Measurements from ENCODE around the gene ERH. TPM values are rescaled to one million over a fixed set of nuclear protein-coding genes. Genes with fewer than 3 reads are reported as not detected.
"Not testable (repeated sequence)": the region's sequence is repeated elsewhere in the genome, so short reads cannot be mapped to it uniquely, and the experiment has no call there.

ERH gene
- total and polyA plus RNA-seq, 5 donors: 112 to 141 (median 124) TPM

- no peaks in the 10 kb centered on the region for H3K27me3 ChIP-seq (ENCODE audit: control insufficient read depth, insufficient read depth)
- intact Hi-C loops (cut with DNase I): no loop called here
- ATAC-seq (no peak), DNase-seq (no peak)
- no peak overlapping the region for H3K4me3 ChIP-seq (ENCODE audit: low read length)
- no peaks in the 10 kb centered on the region for H3K9me3 ChIP-seq (ENCODE audit: control insufficient read depth, low read length)
- whole genome bisulfite sequencing: 90% methylated on average over 2 of the region's 2 CpGs
- no peak overlapping the region for H3K27ac ChIP-seq (ENCODE audit: low read length)
- H3K4me1 ChIP-seq (ENCODE audit: control insufficient read depth, insufficient read depth, low read length): no peaks in the 10 kb centered on the region
Measured at GRCh38 chr14:69424149-69424923, 26.2 kb upstream of the ERH start.

- intact Hi-C loops (cut with DNase I): no loop called here
- Histone ChIP-seq H3K27ac (ENCODE audit: low read length) (no peak overlapping the region), H3K9me3 (ENCODE audit: control insufficient read depth, low read length) (no peaks in the 10 kb centered on the region), H3K4me1 (ENCODE audit: control insufficient read depth, insufficient read depth, low read length) (no peaks in the 10 kb centered on the region), H3K27me3 (ENCODE audit: control insufficient read depth, insufficient read depth) (no peaks in the 10 kb centered on the region), H3K4me3 (ENCODE audit: low read length) (no peak overlapping the region)
- WGBS: 97% methylated on average over 4 of the region's 4 CpGs
- DNase-seq: no peak
- no peak for ATAC-seq
Measured at GRCh38 chr14:69423279-69423678, 25.2 kb upstream of the ERH start.

- DNase-seq; H3K9me3 ChIP-seq (ENCODE audit: control insufficient read depth, low read length); intact Hi-C loops (cut with DNase I); H3K27me3 ChIP-seq (ENCODE audit: control insufficient read depth, insufficient read depth); H3K4me3 ChIP-seq (ENCODE audit: low read length); ATAC-seq; H3K27ac ChIP-seq (ENCODE audit: low read length); H3K4me1 ChIP-seq (ENCODE audit: control insufficient read depth, insufficient read depth, low read length): not testable (repeated sequence)
- 95% methylated on average over 4 of the region's 4 CpGs for WGBS
Measured at GRCh38 chr14:69416087-69416486, 18.0 kb upstream of the ERH start.

- ATAC-seq: no peak
Measured at GRCh38 chr14:69413483-69413882, 15.4 kb upstream of the ERH start.

GRCh38 chr14:69408331-69408960 lies 10.3 kb upstream of the ERH start:
- Histone ChIP-seq H3K9me3 (ENCODE audit: control insufficient read depth, low read length) (no peaks in the 10 kb centered on the region), H3K4me3 (ENCODE audit: low read length) (no peak overlapping the region), H3K4me1 (ENCODE audit: control insufficient read depth, insufficient read depth, low read length) (peaks cover 2% of the 10 kb centered on the region), H3K27ac (ENCODE audit: low read length) (no peak overlapping the region), H3K27me3 (ENCODE audit: control insufficient read depth, insufficient read depth) (no peaks in the 10 kb centered on the region)
- 75% methylated on average over 2 of the region's 2 CpGs for WGBS
- no peak for ATAC-seq
- intact Hi-C loops (cut with DNase I): no loop called here
- no peak for DNase-seq

More at GRCh38 chr14:69413483-69413882, 15.4 kb upstream of the ERH start:
- no peaks in the 10 kb centered on the region for H3K9me3 ChIP-seq (ENCODE audit: control insufficient read depth, low read length)
- no peaks in the 10 kb centered on the region for H3K27me3 ChIP-seq (ENCODE audit: control insufficient read depth, insufficient read depth)
- WGBS: 90% methylated on average over 2 of the region's 2 CpGs
- no peaks in the 10 kb centered on the region for H3K4me1 ChIP-seq (ENCODE audit: control insufficient read depth, insufficient read depth, low read length)
- H3K27ac ChIP-seq (ENCODE audit: low read length): no peak overlapping the region
- DNase-seq: no peak
- no peak overlapping the region for H3K4me3 ChIP-seq (ENCODE audit: low read length)
- intact Hi-C loops (cut with DNase I): no loop called here

GRCh38 chr14:69405762-69406161 lies 7.7 kb upstream of the ERH start:
- DNase-seq: no peak
- Histone ChIP-seq H3K9me3 (ENCODE audit: control insufficient read depth, low read length) (no peaks in the 10 kb centered on the region), H3K27ac (ENCODE audit: low read length) (no peak overlapping the region), H3K4me3 (ENCODE audit: low read length) (no peak overlapping the region), H3K27me3 (ENCODE audit: control insufficient read depth, insufficient read depth) (no peaks in the 10 kb centered on the region), H3K4me1 (ENCODE audit: control insufficient read depth, insufficient read depth, low read length) (peaks cover 5% of the 10 kb centered on the region)
- no peak for ATAC-seq
- intact Hi-C loops (cut with DNase I): no loop called here

GRCh38 chr14:69404883-69405282 lies 6.8 kb upstream of the ERH start:
- Histone ChIP-seq H3K27ac (ENCODE audit: low read length) (no peak overlapping the region), H3K9me3 (ENCODE audit: control insufficient read depth, low read length) (no peaks in the 10 kb centered on the region), H3K27me3 (ENCODE audit: control insufficient read depth, insufficient read depth) (no peaks in the 10 kb centered on the region), H3K4me3 (ENCODE audit: low read length) (no peak overlapping the region), H3K4me1 (ENCODE audit: control insufficient read depth, insufficient read depth, low read length) (peaks cover 5% of the 10 kb centered on the region)
- DNase-seq (no peak), ATAC-seq (no peak)
- intact Hi-C loops (cut with DNase I): no loop called here
- 90% methylated on average over 5 of the region's 5 CpGs for WGBS

- Histone ChIP-seq H3K27me3 (ENCODE audit: control insufficient read depth, insufficient read depth) (no peaks in the 10 kb centered on the region), H3K4me3 (ENCODE audit: low read length) (no peak overlapping the region), H3K27ac (ENCODE audit: low read length) (no peak overlapping the region), H3K9me3 (ENCODE audit: control insufficient read depth, low read length) (no peaks in the 10 kb centered on the region), H3K4me1 (ENCODE audit: control insufficient read depth, insufficient read depth, low read length) (peaks cover 7% of the 10 kb centered on the region)
- ATAC-seq: no peak
- intact Hi-C loops (cut with DNase I): no loop called here
- 95% methylated on average over 3 of the region's 3 CpGs for WGBS
- no peak for DNase-seq
Measured at GRCh38 chr14:69404478-69404877, 6.4 kb upstream of the ERH start.

- intact Hi-C loops (cut with DNase I): no loop called here
- DNase-seq (no peak), ATAC-seq (no peak)
- Histone ChIP-seq H3K4me1 (ENCODE audit: control insufficient read depth, insufficient read depth, low read length) (peaks cover 12% of the 10 kb centered on the region), H3K27me3 (ENCODE audit: control insufficient read depth, insufficient read depth) (no peaks in the 10 kb centered on the region), H3K4me3 (ENCODE audit: low read length) (no peak overlapping the region), H3K27ac (ENCODE audit: low read length) (no peak overlapping the region), H3K9me3 (ENCODE audit: control insufficient read depth, low read length) (no peaks in the 10 kb centered on the region)
- 75% methylated on average over 2 of the region's 2 CpGs for WGBS
Measured at GRCh38 chr14:69401841-69402240, 3.7 kb upstream of the ERH start.

GRCh38 chr14:69400154-69400553 lies 2.1 kb upstream of the ERH start:
- 86% methylated on average over 6 of the region's 6 CpGs for WGBS
- DNase-seq (no peak), ATAC-seq (no peak)
- no peaks in the 10 kb centered on the region for H3K9me3 ChIP-seq (ENCODE audit: control insufficient read depth, low read length)
- H3K27ac ChIP-seq (ENCODE audit: low read length): no peak overlapping the region
- no peaks in the 10 kb centered on the region for H3K27me3 ChIP-seq (ENCODE audit: control insufficient read depth, insufficient read depth)
- H3K4me1 ChIP-seq (ENCODE audit: control insufficient read depth, insufficient read depth, low read length): peaks cover 12% of the 10 kb centered on the region
- intact Hi-C loops (cut with DNase I): no loop called here
- H3K4me3 ChIP-seq (ENCODE audit: low read length): peak overlapping the region; percentile 2

GRCh38 chr14:69399750-69400149 lies 1.7 kb upstream of the ERH start:
- Histone ChIP-seq H3K4me1 (ENCODE audit: control insufficient read depth, insufficient read depth, low read length) (peaks cover 12% of the 10 kb centered on the region), H3K4me3 (ENCODE audit: low read length) (peak overlapping the region; percentile 72), H3K9me3 (ENCODE audit: control insufficient read depth, low read length) (no peaks in the 10 kb centered on the region), H3K27me3 (ENCODE audit: control insufficient read depth, insufficient read depth) (no peaks in the 10 kb centered on the region), H3K27ac (ENCODE audit: low read length) (no peak overlapping the region)
- 92% methylated on average over 8 of the region's 8 CpGs for WGBS
- ATAC-seq: no peak
- intact Hi-C loops (cut with DNase I): no loop called here
- peak in 1 of 3 donors; percentile 51 for DNase-seq
